Measurements from ENCODE around the gene ADORA1.

ADORA1 gene

DNA sequence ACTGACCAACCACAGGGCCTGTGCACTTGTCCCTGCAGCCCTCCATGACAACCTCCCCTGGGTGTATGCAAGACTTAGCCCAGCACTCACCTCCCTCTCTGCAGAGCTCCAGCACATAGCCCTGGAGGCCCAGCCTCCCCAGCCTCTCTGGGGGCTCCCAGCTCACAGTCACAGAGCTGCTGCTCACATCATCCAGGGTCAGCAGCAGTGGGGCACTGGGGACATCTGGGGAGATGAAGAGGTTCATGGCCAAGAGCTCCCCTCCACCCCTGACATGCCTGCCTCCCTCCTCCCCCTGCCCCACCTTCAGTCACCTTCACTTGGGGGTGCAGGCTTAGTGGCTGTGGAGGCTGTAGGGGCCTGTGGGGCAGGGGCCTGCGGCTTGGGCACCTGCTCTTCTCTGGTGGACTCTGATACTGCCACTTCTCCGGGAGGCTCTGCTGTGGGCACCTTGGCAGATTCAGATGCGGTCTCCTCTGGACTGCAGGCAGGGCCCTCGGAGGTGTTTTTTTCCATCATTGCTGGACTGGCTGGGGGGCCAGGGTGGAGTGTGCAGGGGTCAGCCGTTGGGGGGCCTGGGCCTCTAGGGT is 47.8 kb downstream of the ADORA1 start, which contains the start of gene MYBPH:
Gene MYBPH (minus strand): TSS at position 590 of the 590 bp plus-strand sequence. CDS start 71 bp downstream, at position 519.
- no peak for DNase-seq

- DNase-seq, result peak; percentile 18
Observed at GRCh38 chr1:203175827-203176241, 48.3 kb downstream of the ADORA1 start.

DNA sequence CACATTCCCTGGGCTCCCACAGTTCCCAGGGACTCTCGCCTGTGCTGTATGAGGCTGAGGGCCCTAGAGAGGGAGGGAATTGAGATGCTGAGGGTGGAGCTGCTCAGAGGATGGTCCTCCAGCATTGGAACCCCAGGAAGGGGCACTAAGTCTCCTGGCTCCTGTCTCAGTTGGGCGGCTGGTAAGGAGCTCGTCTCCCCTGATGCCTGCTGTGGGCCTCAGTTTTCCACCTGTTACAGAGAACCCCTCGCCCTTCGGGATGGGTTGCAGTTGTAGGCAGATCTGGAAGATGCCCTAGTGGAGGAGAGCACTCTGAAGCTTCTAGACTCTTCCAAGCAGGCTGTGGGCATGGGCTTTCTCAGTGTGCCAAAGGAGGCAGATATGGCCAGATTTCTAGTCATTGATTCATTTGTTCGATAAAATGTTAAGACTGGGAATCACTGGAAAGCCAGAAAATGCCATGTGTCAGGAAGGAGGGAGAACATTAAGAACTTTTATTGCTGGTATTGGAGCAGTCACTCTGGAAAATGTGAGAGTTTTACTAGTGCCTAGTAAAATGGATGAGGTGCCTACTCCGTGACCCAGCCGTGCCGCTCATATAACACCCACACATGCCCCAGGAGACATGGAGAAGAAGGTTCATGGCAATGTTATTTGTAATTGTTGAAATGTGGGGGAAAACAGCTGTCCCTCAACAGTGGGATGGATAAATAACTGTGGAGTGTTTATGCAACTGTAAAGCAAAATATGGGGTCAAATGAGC is 48.9 kb downstream of the ADORA1 start:
- no peak for DNase-seq

DNA sequence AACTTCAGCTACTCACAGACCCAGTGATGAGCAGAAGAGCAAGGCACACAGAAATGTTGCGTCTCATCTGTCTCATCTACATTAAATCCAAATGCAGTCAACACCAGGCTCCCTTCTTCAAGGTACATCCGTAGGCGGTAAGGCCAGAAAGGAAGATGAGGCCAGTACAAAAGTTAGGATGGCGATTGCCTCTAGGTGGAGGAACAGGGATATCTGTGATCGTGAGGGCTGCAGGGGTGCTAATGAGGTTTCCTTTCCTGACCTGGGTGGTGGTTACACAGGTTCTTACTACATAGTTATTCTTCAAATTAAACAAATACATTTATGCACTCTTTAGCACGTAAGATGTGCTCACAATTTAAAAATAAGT is 49.5 kb downstream of the ADORA1 start:
- DNase-seq, result no peak

GRCh38 chr1:203177470-203178039 is 50.0 kb downstream of the ADORA1 start:
- no peak for DNase-seq

GRCh38 chr1:203178083-203178482 is 50.6 kb downstream of the ADORA1 start:
- no peak for DNase-seq

DNA sequence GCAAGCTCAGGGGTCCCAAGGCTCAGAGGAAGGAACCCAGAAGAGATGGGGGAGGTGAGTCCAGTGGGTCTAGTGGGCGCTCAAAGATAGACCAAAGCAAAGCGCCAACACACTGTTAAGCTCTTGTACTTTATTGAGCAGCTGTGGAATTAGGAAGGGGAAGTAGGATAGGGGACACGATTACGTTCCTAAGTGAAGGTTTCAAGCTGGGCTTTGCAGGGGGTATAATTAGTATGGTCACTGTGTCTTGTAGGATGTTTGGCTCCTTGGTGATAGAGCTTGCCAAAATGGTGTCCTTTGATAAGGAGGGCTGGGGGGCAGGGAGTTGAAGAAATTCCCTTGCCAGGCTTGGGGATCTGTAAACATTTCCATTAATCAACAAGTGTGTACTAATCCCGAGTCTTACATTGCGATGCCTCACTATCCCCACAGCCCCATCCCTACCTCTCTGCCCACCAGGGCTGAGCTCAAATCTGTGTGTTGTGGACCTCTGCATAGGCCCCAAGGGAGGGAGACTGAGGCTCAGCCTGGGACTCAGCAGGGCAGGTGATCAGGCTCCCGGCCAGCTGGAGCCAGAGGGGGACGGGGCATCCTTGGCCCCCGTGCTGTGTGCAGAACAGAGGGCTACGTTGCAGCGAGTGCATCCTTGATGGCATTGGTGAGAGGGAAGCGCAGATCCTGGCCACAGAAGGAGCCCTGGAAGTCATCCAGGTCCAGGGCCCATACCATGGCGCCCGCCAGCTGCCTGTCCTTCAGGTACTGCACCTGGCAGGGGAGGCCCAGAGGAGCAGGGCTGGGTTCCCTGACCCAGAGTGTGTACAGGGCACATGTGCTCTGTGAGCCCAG is 51.5 kb downstream of the ADORA1 start:
- DNase-seq, result no peak

GRCh38 chr1:203179667-203180005 is 52.1 kb downstream of the ADORA1 start:
- DNase-seq, result no peak

DNA sequence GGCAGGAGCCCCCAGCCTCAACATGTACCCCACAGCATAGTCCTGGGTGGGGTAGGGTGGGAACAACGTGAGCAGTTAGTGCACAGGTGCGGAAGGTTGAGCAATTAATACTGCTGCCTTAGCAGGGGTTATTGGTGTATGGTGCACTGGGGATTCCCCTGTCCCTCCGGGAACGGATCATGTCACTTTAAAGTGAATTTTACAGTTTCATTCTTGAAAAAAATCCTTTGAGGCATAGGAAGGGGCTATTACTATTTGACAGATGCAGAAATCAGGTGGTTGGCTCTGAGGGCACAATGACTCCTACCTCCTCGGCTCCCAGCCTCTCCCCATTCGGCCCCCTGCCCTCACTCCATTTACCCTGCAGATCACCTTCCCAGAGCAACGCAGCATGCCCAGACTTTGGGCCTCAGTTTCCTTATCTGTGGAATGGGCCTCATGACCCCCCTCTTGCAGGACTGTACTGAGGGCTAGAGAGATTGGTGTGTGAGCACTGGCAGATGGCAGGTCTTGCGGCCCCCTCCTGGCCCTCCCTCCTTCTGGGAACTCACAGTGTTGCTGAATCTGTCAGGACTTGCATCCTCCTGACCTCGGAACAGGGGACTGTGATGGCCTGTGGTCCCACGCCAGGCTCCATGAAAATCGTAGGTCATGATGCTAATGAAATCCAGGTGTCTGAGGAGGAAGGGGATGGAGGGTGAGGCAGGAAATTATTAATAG is 53.2 kb downstream of the ADORA1 start:
- no peak for DNase-seq

DNA sequence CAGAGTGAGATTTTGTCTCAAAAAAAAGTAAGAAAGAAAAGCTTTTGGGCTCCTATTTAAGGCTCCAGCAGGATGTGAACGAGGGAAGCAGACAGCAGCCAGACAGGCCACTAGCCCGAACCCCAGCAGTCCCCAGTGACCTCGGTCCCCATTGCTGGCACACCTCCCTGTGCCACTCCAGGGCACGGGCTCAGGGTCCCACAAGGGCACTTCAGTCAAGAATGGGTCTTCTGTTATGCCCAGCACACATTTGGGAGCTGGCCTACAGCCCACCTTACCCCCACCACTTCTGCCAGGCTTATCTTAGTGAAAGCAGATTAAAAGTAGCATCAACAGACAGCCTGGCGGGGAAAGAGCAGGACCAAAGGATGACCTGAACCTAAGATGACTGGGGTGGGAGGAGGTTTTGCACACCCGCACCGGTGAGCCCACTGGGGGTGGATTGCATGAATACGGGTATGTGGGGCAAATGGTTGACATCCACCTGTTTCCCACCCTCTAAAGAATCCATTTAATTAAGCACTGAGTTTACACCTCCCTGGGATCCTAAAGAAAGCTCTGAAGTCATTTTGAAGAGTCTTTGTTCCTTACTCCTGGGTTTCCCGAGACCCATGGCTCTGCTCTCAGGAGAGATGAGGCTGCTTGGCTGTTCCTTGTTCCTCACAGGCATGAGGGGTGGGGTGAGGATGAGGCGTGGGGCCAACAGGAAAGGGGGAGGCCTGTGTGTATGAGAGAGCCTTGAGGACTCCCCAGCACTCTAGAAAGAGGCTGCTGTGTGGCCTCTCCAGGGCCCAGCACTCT is 54.3 kb downstream of the ADORA1 start:
- DNase-seq, result no peak

DNA sequence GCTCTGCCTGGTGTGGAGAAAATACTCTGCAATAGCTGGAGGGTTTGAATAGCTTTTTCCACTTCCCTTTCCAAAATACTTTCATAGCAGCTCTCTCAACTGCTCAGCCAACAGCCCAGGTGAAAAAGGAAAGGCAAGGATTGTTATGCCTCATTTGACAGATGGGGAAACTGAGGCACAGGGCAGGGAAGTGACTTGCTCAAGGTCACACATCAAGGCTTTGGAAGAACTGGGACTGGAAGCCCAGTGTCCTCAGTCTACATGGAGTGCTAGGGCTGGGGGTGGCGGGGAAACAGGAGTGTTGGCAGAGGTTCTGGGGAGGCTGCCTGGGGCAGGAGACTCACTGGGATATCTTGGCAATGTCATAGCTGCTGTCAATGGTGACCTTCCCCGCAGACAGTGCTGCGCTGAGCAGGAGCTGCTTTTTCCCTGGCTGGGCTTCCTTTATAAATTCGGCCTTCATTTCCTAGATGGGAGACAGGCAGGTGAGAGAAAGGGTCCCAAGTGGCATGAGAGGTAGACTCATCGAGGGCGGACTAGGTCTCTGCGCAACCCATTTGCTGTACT is 54.9 kb downstream of the ADORA1 start:
- no peak for DNase-seq

DNA sequence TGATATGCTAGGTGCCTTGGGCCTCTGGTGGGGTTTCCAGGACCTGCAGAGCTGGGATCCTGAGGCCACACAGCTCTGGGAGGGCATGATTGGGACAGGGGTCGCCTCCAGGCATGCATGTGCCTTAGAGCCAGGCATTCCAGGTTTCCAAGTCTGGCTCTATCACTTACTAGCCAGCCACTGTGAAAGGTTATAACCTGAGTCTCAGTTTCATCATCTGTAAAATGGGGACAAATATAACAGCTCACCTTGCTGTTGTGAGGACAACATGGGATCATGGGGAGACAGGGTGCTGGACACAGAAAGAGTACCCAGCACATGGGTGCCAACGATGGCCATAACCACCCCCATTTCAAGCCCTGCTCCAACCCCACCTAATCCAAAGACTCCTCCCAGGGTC is 56.3 kb downstream of the ADORA1 start:
- DNase-seq, result no peak

GRCh38 chr1:203184467-203184866 is 56.9 kb downstream of the ADORA1 start:
- no peak for DNase-seq

DNA sequence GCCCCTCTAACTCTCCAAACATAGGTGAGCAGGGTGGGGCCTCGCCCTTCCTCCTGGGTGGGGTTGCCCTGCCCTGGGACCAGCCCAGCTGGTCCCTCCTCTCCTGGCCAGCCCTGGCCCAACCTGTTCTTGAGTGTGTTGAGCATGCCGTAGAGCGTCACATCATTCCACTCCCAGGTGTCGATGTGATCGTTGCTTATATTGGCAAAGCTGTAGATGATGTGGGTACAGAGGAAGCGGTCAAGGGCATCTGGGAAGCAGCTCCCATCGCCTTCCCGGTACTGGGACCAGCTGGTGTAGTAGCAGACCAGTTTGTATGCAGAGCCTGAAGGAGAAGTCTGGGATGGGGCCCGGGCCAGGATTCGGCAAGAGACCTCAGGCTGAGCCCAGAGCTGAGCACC is 57.5 kb downstream of the ADORA1 start:
- DNase-seq, result no peak

GRCh38 chr1:203185585-203185984 is 58.1 kb downstream of the ADORA1 start:
- no peak for DNase-seq

DNA sequence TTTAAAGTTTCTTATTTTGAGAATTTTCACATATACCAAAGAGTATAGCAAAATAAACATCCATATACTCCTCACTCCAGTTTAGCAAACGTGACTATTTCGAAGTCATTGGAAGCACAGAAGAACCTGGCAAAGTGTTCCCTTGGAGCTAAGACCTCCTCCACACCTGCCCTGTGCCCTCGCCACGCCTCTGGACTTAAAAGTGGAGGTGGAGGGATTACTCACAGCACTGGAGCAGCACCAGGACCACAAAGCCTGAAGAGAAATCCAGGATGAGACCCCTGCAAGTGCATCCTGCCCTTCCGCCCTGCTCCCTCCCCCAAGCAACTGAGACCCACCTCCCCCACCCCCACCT is 58.5 kb downstream of the ADORA1 start:
- no peak for DNase-seq

DNA sequence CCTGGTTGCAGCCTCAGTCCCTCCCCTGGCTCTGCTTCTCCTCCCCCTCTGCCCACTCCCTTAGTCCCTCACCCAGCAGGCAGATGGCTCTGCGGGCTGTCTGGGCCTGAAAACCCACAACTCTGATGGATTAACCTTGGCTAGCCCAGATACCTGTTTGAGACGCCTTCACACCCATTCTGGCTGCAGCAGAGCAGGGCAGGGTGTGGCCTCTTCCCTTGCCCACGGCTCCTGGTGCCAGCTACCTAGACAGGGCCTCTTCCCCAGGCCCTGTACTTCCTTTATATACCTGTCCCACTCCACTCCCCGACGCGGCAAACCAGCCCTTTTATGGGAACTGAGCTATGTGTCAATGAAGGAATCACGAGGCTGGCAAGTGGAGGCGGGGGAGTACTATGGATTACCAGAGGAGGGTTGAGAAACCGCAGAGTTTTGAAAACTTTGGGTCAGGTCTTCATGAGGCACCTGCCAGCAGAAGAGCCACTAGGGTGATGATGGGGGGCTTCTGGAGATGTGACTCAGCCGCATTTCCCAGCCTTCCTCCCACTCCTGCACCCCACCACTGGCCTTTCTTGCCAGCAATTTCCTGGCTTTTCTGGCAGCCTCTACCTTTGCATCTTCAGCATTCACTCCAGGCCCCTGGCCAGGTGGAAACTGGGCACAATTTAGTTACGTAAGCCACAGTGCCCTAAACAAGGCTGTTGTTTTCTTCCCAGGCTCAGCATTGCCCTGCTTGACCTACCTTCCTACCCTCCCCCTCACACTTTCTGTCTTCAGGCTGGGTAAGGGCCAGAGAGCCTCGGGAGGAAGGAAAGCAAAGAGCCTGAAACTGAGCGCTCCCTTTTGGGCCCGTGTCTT is 59.1 kb downstream of the ADORA1 start, which contains the start of gene CHI3L1:
Gene CHI3L1 (minus strand): TSS at position 259 of the 858 bp plus-strand sequence. CDS start 81 bp downstream, at position 178.
- DNase-seq, result peak; percentile 51

DNA sequence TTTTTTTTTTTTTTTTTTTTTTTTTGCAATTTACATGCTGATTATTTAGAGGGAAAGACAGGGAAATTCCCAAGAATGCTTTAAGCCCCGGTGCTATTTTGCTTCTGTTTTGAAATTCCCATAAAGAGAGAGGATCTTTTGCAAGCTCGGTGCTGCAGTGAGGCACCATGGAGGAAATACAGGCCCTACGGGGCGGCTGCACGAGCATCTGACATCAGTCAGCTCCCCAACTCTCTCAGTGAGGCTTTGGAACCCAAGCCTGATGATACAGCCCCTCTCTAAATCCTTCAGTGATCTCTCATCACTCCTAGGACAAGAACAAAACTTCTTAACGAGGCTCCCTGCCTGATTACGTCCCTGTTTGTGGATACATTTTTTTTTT is 59.8 kb downstream of the ADORA1 start:
- no peak for DNase-seq

- peak; percentile 48 for DNase-seq
Observed at GRCh38 chr1:203187689-203188264, 60.3 kb downstream of the ADORA1 start.

- no peak for DNase-seq
Observed at GRCh38 chr1:203188686-203189232, 61.2 kb downstream of the ADORA1 start.
